HG02973 (cell line): ENCODE results near the gene KIF26A.

Source experiments
- ATAC-seq: cut with Tn5 transposase; IDR thresholded peaks from one replicate; pipeline ENCODE4 v1.9.1; 2021; ENCODE audit warnings: moderate library complexity; ENCODE audit not compliant: unreplicated experiment

Gene KIF26A

GRCh38 chr14:104138098-104138717, at the start of gene KIF26A:
TSS of gene KIF26A (plus strand) at chr14:104138587. CDS start at chr14:104138723, 136 bp downstream.
- ATAC-seq = no peak

- ATAC-seq = no peak
These were observed 48.2 kb upstream of the KIF26A start for GRCh38 chr14:104090071-104090748.

GRCh38 chr14:104091061-104091926, 47.1 kb upstream of the KIF26A start:
- no peak for ATAC-seq

GRCh38 chr14:104091927-104092771, 46.2 kb upstream of the KIF26A start:
- ATAC-seq = no peak

GRCh38 chr14:104092931-104093365, 45.4 kb upstream of the KIF26A start:
- no peak for ATAC-seq

- ATAC-seq = no peak
These were observed 44.9 kb upstream of the KIF26A start for GRCh38 chr14:104093366-104094055.

- no peak for ATAC-seq
These were observed 44.2 kb upstream of the KIF26A start for GRCh38 chr14:104094056-104094708.

GRCh38 chr14:104094709-104095425, 43.5 kb upstream of the KIF26A start:
- ATAC-seq = no peak

GRCh38 chr14:104095426-104096310, 42.7 kb upstream of the KIF26A start:
- ATAC-seq = no peak

- ATAC-seq = no peak
These were observed 42.1 kb upstream of the KIF26A start for GRCh38 chr14:104096318-104096717.

GRCh38 chr14:104096751-104097700, 41.4 kb upstream of the KIF26A start:
- no peak for ATAC-seq

- no peak for ATAC-seq
These were observed 39.9 kb upstream of the KIF26A start for GRCh38 chr14:104098272-104099095.

GRCh38 chr14:104099096-104100041, 39.0 kb upstream of the KIF26A start:
- ATAC-seq = no peak

GRCh38 chr14:104100171-104101085, 38.0 kb upstream of the KIF26A start:
- ATAC-seq = no peak
